ENCODE results near the gene ARHGAP12. TPM values are rescaled to one million over a fixed set of nuclear protein-coding genes. Genes with fewer than 3 reads are reported as not detected.
"Not testable (repeated sequence)": the region's sequence is repeated elsewhere in the genome, so short reads cannot be mapped to it uniquely, and the experiment has no call there.

The ARHGAP12 gene
- total RNA-seq, 6 experiments from 2014 or later: 16.0 to 18.9 (median 17.9) TPM

DNA sequence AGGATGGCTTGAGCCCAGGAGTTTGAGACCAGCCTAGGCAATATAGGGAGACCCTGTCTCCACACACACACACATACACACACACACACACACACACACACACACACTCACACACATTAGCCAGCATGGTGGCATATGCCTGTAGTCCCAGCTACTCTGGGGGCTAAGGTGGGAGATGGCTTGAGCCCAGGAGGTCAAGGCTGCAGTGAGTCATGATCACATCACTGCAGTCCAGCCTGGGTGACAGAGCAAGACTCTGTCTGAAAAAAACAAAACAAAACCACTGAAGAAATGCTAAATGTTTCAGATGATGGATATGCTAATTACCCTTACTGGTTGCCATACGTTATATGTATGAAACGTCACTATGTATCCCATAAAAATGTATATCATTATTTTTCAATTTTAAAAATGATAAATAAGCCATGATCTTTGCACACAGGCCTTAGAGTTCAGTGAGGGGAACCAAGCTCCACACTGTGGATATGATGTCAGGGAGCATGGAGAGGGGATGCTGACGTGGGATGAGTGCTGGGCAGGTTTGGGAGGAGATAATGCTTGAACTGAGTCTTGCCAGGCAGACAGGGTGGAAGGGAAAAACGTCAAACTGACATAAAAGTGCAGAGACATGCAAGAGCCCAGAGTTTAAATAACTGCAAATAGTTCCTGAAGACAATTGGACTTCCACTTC, 45.9 kb upstream of the ARHGAP12 start:
- Mint-ChIP-seq H3K4me3 (no peak overlapping the region), H3K9me3 (no peaks in the 10 kb centered on the region), H3K27me3 (ENCODE audit: insufficient read depth) (no peaks in the 10 kb centered on the region), H3K27ac (peak overlapping the region; percentile 29), H3K36me3 (ENCODE audit: low read depth) (no peaks in the 10 kb centered on the region), H3K4me1 (ENCODE audit: low read depth) (peaks cover 34% of the 10 kb centered on the region)
- peak; percentile 41 for DNase-seq
- TF ChIP-seq, protein P1, sequence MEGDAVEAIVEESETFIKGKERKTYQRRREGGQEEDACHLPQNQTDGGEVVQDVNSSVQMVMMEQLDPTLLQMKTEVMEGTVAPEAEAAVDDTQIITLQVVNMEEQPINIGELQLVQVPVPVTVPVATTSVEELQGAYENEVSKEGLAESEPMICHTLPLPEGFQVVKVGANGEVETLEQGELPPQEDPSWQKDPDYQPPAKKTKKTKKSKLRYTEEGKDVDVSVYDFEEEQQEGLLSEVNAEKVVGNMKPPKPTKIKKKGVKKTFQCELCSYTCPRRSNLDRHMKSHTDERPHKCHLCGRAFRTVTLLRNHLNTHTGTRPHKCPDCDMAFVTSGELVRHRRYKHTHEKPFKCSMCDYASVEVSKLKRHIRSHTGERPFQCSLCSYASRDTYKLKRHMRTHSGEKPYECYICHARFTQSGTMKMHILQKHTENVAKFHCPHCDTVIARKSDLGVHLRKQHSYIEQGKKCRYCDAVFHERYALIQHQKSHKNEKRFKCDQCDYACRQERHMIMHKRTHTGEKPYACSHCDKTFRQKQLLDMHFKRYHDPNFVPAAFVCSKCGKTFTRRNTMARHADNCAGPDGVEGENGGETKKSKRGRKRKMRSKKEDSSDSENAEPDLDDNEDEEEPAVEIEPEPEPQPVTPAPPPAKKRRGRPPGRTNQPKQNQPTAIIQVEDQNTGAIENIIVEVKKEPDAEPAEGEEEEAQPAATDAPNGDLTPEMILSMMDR (IDR thresholded peaks at IDR 0.05): no peak

DNA sequence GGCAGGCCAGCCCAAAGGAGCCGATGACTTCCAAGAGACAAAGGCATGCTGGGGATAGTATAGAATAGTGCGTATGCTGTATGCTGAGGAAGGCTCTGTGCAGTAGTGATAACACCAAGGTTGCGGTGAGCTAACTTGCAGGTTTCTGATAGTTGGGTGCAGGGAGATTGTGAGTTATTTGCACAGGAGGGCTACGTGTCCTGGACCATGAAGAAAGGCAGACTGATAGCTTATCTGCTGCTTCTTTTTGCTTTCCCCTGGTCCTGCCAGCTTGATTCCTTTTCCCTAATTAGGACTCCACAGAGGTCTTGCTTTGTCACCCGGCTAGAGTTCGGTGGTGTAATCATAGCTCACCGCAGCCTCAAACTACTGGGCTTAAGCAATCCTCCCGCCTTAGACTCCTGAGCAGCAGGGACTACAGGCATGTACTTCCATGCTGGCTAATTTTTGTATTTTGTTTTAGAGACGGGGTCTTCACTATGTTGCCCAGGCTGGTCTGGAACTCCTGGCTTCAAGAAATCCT, 43.9 kb upstream of the ARHGAP12 start:
- Mint-ChIP-seq H3K4me3 (no peak overlapping the region), H3K27me3 (ENCODE audit: insufficient read depth) (no peaks in the 10 kb centered on the region), H3K36me3 (ENCODE audit: low read depth) (no peaks in the 10 kb centered on the region), H3K27ac (no peak overlapping the region), H3K4me1 (ENCODE audit: low read depth) (peaks cover 27% of the 10 kb centered on the region), H3K9me3 (no peaks in the 10 kb centered on the region)
- TF ChIP-seq, protein P1 (IDR thresholded peaks at IDR 0.05): no peak
- no peak for DNase-seq

DNA sequence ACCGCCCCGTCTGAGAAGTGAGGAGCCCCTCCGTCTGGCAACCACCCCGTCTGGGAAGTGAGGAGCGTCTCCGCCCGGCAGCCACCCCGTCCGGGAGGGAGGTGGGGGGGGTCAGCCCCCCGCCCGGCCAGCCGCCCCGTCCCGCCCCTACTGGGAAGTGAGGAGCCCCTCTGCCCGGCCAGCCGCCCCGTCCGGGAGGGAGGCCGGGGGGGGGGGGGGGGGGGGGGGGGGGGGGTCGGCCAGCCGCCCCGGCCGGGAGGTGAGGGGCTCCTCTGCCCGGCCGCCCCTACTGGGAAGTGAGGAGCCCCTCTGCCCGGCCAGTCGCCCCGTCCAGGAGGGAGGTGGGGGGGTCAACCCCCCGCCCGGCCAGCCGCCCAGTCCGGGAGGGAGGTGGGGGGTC, 41.2 kb upstream of the ARHGAP12 start:
- not testable (repeated sequence) for H3K4me3 Mint-ChIP-seq; DNase-seq; H3K27ac Mint-ChIP-seq; H3K27me3 Mint-ChIP-seq (ENCODE audit: insufficient read depth); H3K9me3 Mint-ChIP-seq; H3K4me1 Mint-ChIP-seq (ENCODE audit: low read depth); H3K36me3 Mint-ChIP-seq (ENCODE audit: low read depth)

DNA sequence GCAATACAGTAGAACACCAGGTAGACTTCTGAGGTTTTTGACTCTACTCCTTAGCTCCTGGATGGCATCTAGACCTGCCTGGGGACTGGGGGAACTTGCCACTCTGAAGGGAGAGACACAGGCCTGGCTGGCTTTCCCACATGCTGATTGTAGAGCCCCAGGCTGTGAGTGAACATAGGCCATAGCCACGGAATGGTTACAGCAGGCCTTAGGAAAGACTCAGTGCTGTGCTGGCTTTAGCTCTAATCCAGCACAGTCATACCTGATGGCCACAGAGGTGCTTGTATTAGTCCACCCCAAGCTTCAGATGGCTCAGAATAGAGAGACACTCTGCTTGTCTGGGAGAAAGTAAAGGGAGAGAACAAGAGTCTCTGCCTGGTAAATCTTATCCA, 35.0 kb upstream of the ARHGAP12 start:
- TF ChIP-seq, protein P1 (IDR thresholded peaks at IDR 0.05): no peak
- Mint-ChIP-seq H3K4me1 (ENCODE audit: low read depth) (peaks cover 56% of the 10 kb centered on the region), H3K27me3 (ENCODE audit: insufficient read depth) (no peaks in the 10 kb centered on the region), H3K36me3 (ENCODE audit: low read depth) (no peaks in the 10 kb centered on the region), H3K9me3 (no peaks in the 10 kb centered on the region), H3K4me3 (no peak overlapping the region), H3K27ac (no peak overlapping the region; the same call in 1 of the 2 replicates)
- no peak for DNase-seq

DNA sequence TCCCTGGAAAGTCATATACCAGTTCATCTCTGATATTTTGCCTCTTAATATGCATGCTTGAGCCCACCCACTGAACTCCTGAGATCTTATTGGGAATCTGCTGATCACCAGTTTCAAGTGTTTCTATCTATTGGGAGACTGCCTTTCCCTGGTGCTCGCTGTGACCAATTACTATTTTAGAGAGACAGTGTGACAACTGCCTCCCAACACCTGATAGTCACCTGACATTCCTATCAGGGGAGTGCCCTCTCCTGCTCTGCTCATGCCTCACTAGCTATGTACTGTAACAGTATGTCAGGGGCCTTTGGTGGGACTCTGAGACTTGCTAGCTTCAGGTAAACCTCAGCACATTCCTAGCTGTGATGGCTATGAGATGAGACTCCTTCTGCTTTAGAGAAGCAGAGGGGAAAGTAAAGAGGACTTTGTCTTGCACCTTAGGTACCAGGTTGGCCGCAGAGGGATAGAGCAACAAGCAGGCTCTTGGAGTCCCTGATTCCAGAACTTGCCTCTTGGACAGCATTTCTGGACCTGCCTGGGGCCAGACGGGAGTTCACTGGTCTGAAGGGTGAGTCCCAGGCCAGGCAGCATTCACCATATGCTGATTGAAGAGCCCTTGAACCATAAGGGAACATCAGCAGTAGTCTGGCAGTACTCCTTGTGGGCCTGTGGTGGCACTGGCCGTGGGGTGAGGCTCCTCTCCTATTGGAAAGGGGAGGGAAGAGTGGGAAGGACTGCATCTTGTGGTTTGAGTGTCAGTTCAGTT, 34.4 kb upstream of the ARHGAP12 start:
- no peak for DNase-seq
- H3K27ac Mint-ChIP-seq: peak overlapping the region; percentile 3; the same call in 1 of the 2 replicates
- no peaks in the 10 kb centered on the region for H3K36me3 Mint-ChIP-seq (ENCODE audit: low read depth)
- no peaks in the 10 kb centered on the region for H3K27me3 Mint-ChIP-seq (ENCODE audit: insufficient read depth)
- H3K4me3 Mint-ChIP-seq: no peak overlapping the region
- peaks cover 59% of the 10 kb centered on the region for H3K4me1 Mint-ChIP-seq (ENCODE audit: low read depth)
- H3K9me3 Mint-ChIP-seq: no peaks in the 10 kb centered on the region
- TF ChIP-seq, protein P1 (IDR thresholded peaks at IDR 0.05): no peak
